ENCODE measurements around the gene IL12RB1. TPM values are rescaled to one million over a fixed set of nuclear protein-coding genes. Genes with fewer than 3 reads are reported as not detected.
"Not testable (repeated sequence)": the region's sequence is repeated elsewhere in the genome, so short reads cannot be mapped to it uniquely, and the experiment has no call there.

IL12RB1 gene
- total and polyA plus RNA-seq, 4 experiments from 2014 or later, result 35.0 to 55.1 (median 40.7) TPM

DNA sequence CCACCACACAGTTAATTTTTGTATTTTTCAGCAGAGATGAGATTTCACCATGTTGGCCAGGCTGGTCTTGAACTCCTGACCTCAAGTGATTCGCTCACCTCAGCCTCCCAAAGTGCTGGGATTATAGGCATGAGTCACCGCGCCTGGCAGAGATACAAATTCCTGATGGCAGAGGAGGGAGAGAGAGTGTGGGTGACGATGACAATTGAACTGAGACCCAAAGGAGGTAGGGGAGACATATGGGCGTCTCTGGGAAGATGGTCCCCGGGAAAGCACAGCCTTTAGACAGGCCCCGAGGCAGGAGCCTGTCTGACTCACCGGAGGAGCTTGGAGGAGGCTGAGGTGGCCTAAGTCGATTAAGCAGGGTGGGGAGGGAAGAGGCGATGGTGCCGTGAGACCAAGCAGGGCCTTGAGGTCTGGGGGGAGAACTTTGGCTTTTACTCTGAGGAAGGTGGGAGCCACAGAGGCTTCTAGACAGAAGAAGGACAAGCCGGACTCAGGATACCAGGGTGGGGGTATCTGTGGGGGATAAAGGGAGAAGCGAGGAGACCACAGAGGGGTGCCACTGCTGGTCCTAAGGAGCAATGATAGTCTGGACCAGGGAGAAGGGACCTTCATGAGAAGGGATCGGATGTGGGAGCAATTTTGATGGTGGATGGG, 40.5 kb downstream of the IL12RB1 start:
- DNase-seq, result no peak
- H3K36me3 Mint-ChIP-seq, result no peaks in the 10 kb centered on the region
- Histone ChIP-seq H3K4me1 (ENCODE audit: insufficient read depth, low read length) (peaks cover 29% of the 10 kb centered on the region), H3K27ac (ENCODE audit: low read depth, low read length) (no peak overlapping the region), H3K4me3 (ENCODE audit: low read length in 2 of 2) (no peak overlapping the region), H3K27me3 (ENCODE audit: insufficient read depth, low read length) (no peaks in the 10 kb centered on the region), H3K9me3 (ENCODE audit: control insufficient read depth in 1 of 2, low read length in 2 of 2) (no peaks in the 10 kb centered on the region), H3K36me3 (ENCODE audit: insufficient read depth, low read length) (no peaks in the 10 kb centered on the region)
- no peaks in the 10 kb centered on the region for H3K27me3 Mint-ChIP-seq
- ChIA-PET POLR2A (ENCODE audit: partially characterized antibody) (interaction anchor here (2.0 to 3.7 kb wide), 5 partner anchors 10 to 45 kb away, joined by 5 to 69 read pairs (median 21); partner anchors contain the start of gene ARRDC2), CTCF (ENCODE audit: partially characterized antibody) (interaction anchor here (1.7 to 3.8 kb wide), 3 partner anchors 10 to 39 kb away, joined by 6 to 29 read pairs (median 27); partner anchors contain the start of gene ARRDC2)
- peak overlapping the region in 2 of 8 donors; percentile 35 to 89 for H3K4me3 Mint-ChIP-seq
- peaks cover 27 to 62% (median 43%) of the 10 kb centered on the region in 4 donors for H3K4me1 Mint-ChIP-seq
- intact Hi-C loops (cut with micrococcal nuclease), result no loop called here
- H3K9me3 Mint-ChIP-seq, result peaks cover 0 to 1% (median 0%) of the 10 kb centered on the region in 8 donors
- H3K27ac Mint-ChIP-seq, result peak overlapping the region; percentile 50 to 98 (median 92)

DNA sequence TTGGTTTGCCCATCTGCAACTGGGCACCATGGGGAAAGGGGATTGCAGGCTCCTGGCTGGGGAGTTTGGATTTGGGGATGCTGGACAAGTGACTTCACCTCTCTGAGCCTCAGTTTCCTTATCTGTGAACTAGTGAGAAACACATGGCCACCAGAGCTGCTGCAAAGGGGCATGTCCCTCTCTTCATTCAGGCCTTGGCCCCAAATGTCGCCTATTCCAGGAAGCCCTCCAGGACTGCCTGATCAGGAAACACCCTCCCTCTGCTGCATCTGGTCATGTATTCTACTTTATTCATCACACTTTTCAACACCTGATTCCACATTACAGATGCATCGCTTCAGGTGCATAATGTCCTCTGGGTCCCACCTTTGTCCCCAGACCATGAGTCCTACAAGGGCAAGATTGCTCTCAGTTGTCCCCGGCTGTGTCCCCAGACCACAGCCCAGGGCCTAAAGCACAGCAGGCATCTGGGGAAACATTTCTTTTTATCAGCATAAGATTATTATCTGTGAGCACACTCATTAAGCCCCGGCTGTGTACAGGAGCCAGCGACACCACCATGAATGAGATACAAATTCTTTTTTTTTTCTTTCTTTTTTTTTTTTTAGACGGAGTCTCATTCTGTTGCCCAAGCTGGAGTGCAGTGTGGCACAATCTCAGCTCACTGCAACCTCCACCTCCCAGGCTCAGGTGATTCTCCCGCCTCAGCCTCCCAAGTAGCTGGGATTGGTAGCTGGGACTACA, 41.3 kb downstream of the IL12RB1 start:
- POLR2A ChIA-PET (ENCODE audit: partially characterized antibody), result interaction anchor here (0.6 to 6.0 kb wide), 22 partner anchors 9 to 270 kb away, joined by 3 to 85 read pairs (median 5); partner anchors contain the start of genes ARRDC2, CCDC124, IL12RB1 and MPV17L2
- Histone ChIP-seq H3K9me3 (ENCODE audit: control insufficient read depth in 1 of 2, low read length in 2 of 2) (no peaks in the 10 kb centered on the region), H3K4me3 (ENCODE audit: low read length in 2 of 2) (peak overlapping the region; percentile 7 to 8), H3K27me3 (ENCODE audit: insufficient read depth, low read length) (no peaks in the 10 kb centered on the region), H3K4me1 (ENCODE audit: insufficient read depth, low read length) (peaks cover 29% of the 10 kb centered on the region), H3K36me3 (ENCODE audit: insufficient read depth, low read length) (no peaks in the 10 kb centered on the region), H3K27ac (ENCODE audit: low read depth, low read length) (peak overlapping the region; percentile 61)
- intact Hi-C loops (cut with micrococcal nuclease), result loop anchor here (1.0 to 2.0 kb wide), 3 partner anchors 13 to 38 kb away; no protein-coding TSS in a partner anchor
- CTCF ChIA-PET (ENCODE audit: partially characterized antibody), result interaction anchor here (0.9 to 3.8 kb wide), 14 partner anchors 10 to 107 kb away, joined by 3 to 29 read pairs (median 5); partner anchors contain the start of gene ARRDC2
- Mint-ChIP-seq H3K27ac (peak overlapping the region; percentile 92 to 99 (median 97)), H3K9me3 (peaks cover 0 to 1% (median 0%) of the 10 kb centered on the region in 8 donors), H3K27me3 (no peaks in the 10 kb centered on the region), H3K4me1 (peaks cover 26 to 56% (median 40%) of the 10 kb centered on the region in 4 donors), H3K4me3 (peak overlapping the region; percentile 83 to 93 (median 89)), H3K36me3 (no peaks in the 10 kb centered on the region)
- DNase-seq, result no peak

DNA sequence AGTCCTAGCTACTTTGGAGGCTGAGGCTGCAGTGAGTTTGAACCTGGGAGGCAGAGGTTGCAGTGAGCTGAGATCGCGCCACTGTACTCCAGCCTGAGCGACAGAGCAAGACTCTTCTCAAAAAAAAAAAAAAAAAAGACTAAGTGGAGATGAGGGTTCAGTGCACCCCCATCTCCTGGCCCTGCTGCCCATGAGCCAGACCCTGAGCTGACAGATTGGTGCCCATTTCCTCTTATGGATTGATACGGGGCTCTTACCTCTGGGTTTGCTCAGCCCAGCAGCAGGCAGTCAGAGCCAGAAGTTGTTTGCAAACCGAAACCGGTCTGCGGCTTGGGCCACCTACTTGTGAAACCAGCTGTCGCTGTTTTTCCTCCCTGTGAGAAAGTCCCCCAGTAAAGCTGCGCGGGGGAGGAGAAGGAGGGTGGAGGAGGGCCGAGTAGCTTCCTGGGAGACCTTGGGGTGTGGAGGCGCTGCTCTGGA, 41.9 kb downstream of the IL12RB1 start:
- POLR2A ChIA-PET (ENCODE audit: partially characterized antibody), result interaction anchor here (0.6 to 6.0 kb wide), 25 partner anchors 9 to 270 kb away, joined by 3 to 85 read pairs (median 5); partner anchors contain the start of genes ARRDC2, CCDC124, IL12RB1 and JUND
- peak overlapping the region; percentile 83 to 93 (median 89) for H3K4me3 Mint-ChIP-seq
- H3K27ac Mint-ChIP-seq, result peak overlapping the region; percentile 92 to 99 (median 97)
- no peaks in the 10 kb centered on the region for H3K36me3 Mint-ChIP-seq
- intact Hi-C loops (cut with micrococcal nuclease), result loop anchor here (1.0 to 2.0 kb wide), 3 partner anchors 13 to 38 kb away; no protein-coding TSS in a partner anchor
- no peaks in the 10 kb centered on the region for H3K27me3 ChIP-seq (ENCODE audit: insufficient read depth, low read length)
- H3K4me3 ChIP-seq (ENCODE audit: low read length in 2 of 2), result peak overlapping the region; percentile 7 to 8
- H3K9me3 ChIP-seq (ENCODE audit: control insufficient read depth in 1 of 2, low read length in 2 of 2), result no peaks in the 10 kb centered on the region
- H3K4me1 ChIP-seq (ENCODE audit: insufficient read depth, low read length), result peaks cover 29% of the 10 kb centered on the region
- peaks cover 21 to 50% (median 34%) of the 10 kb centered on the region in 4 donors for H3K4me1 Mint-ChIP-seq
- H3K9me3 Mint-ChIP-seq, result peaks cover 0 to 1% (median 0%) of the 10 kb centered on the region in 8 donors
- DNase-seq, result peak; percentile 77 to 92 (median 79)
- H3K27me3 Mint-ChIP-seq, result no peaks in the 10 kb centered on the region
- H3K36me3 ChIP-seq (ENCODE audit: insufficient read depth, low read length), result no peaks in the 10 kb centered on the region
- H3K27ac ChIP-seq (ENCODE audit: low read depth, low read length), result peak overlapping the region; percentile 61
- CTCF ChIA-PET (ENCODE audit: partially characterized antibody), result interaction anchor here (0.7 to 3.8 kb wide), 16 partner anchors 11 to 168 kb away, joined by 3 to 29 read pairs (median 4); partner anchors contain the start of genes ARRDC2 and RAB3A

DNA sequence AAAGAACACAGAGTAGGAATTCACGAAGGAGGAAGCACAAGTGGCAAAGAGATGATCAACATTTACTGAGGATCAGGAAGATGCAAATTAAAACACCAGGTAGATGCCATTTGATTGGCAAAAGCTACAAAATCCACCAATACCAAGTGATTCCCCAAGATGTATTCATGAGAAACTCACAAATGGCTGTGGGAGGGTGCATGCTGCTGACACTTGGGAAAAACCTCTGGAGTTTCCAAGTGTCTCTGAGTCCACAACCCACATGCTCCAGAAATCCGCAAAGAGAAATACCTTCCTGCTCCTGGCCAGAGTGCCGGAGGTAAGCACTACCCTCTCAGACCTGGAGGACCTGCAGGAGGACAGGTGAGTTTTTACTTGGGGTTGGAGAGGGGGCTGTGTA, 43.1 kb downstream of the IL12RB1 start:
- Histone ChIP-seq H3K27me3 (ENCODE audit: insufficient read depth, low read length) (no peaks in the 10 kb centered on the region), H3K27ac (ENCODE audit: low read depth, low read length) (peak overlapping the region; percentile 61), H3K4me1 (ENCODE audit: insufficient read depth, low read length) (peaks cover 29% of the 10 kb centered on the region), H3K4me3 (ENCODE audit: low read length in 2 of 2) (no peak overlapping the region), H3K9me3 (ENCODE audit: control insufficient read depth in 1 of 2, low read length in 2 of 2) (no peaks in the 10 kb centered on the region), H3K36me3 (ENCODE audit: insufficient read depth, low read length) (no peaks in the 10 kb centered on the region)
- H3K4me1 Mint-ChIP-seq, result peaks cover 21 to 45% (median 32%) of the 10 kb centered on the region in 4 donors
- DNase-seq, result no peak
- H3K36me3 Mint-ChIP-seq, result no peaks in the 10 kb centered on the region
- POLR2A ChIA-PET (ENCODE audit: partially characterized antibody), result interaction anchor here (1.4 to 6.0 kb wide), 10 partner anchors 12 to 238 kb away, joined by 3 to 85 read pairs (median 14); partner anchors contain the start of genes ARRDC2, IL12RB1 and JUND
- no peaks in the 10 kb centered on the region for H3K9me3 Mint-ChIP-seq
- CTCF ChIA-PET (ENCODE audit: partially characterized antibody), result interaction anchor here (1.3 to 3.8 kb wide), 7 partner anchors 12 to 106 kb away, joined by 3 to 29 read pairs (median 5); partner anchors contain the start of gene ARRDC2
- H3K27me3 Mint-ChIP-seq, result no peaks in the 10 kb centered on the region
- intact Hi-C loops (cut with micrococcal nuclease), result loop anchor here (2.0 kb wide), 1 partner anchor 21 kb away; no protein-coding TSS in a partner anchor
- peak overlapping the region; percentile 73 to 99 (median 96) for H3K27ac Mint-ChIP-seq
- H3K4me3 Mint-ChIP-seq, result peak overlapping the region; percentile 13 to 89 (median 83)

DNA sequence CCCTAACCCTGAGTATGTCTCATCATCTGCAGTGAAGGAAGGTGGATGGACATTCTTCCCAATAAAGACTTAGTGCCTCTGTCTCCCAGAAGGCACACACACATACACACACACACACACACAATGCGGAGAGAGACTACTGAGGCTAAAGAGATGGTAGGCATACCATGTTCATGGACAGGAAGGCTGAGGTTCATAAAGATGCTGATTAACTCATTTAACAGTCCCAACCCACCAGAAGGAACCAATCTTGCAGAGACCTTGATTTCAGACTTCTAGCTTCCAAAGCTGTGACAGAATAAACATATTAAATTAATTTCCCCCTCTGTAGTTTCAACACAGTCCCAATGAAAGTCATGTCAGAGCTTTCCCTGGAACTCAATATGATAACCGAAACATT, 45.7 kb downstream of the IL12RB1 start:
- H3K9me3 ChIP-seq (ENCODE audit: control insufficient read depth in 1 of 2, low read length in 2 of 2), result no peaks in the 10 kb centered on the region
- H3K27me3 ChIP-seq (ENCODE audit: insufficient read depth, low read length), result no peaks in the 10 kb centered on the region
- Mint-ChIP-seq H3K27me3 (no peaks in the 10 kb centered on the region), H3K4me1 (peaks cover 16 to 33% (median 25%) of the 10 kb centered on the region in 4 donors), H3K9me3 (no peaks in the 10 kb centered on the region), H3K36me3 (no peaks in the 10 kb centered on the region), H3K27ac (peak overlapping the region in 3 of 7 donors; percentile 4 to 35 (median 17)), H3K4me3 (no peak overlapping the region)
- no peak overlapping the region for H3K27ac ChIP-seq (ENCODE audit: low read depth, low read length)
- no peaks in the 10 kb centered on the region for H3K36me3 ChIP-seq (ENCODE audit: insufficient read depth, low read length)
- no peak for DNase-seq
- ChIA-PET POLR2A (ENCODE audit: partially characterized antibody) (interaction anchor here (1.0 to 6.0 kb wide), 2 partner anchors 17 to 27 kb away, joined by 3 to 85 read pairs; no protein-coding TSS in a partner anchor), CTCF (ENCODE audit: partially characterized antibody) (interaction anchor here (0.6 kb wide), 1 partner anchor 63 kb away, joined by 3 read pairs; no protein-coding TSS in a partner anchor)
- peaks cover 24% of the 10 kb centered on the region for H3K4me1 ChIP-seq (ENCODE audit: insufficient read depth, low read length)
- intact Hi-C loops (cut with micrococcal nuclease), result no loop called here
- H3K4me3 ChIP-seq (ENCODE audit: low read length in 2 of 2), result no peak overlapping the region

DNA sequence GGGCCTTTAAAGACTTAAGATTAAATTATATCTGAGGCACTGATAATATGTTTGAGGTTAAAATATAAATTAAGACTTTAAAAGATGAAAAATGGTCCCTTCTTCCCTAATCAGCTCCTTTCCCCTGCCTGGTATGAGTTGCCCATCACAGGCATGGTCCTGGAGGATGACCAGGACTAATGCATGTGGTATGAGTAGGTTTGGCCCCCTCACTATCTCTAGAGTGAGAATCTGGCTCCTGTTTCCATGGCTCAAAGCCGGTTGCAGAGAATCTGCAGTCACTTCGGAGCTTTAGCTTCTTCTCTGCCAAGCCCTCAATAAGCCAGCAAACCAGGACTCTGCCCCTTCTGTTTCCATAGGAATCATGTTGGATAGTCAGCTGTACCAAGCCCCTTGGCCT, 54.6 kb downstream of the IL12RB1 start:
- CTCF ChIA-PET (ENCODE audit: partially characterized antibody), result interaction anchor here (1.7 kb wide), 1 partner anchor 13 kb away, joined by 5 read pairs; no protein-coding TSS in a partner anchor
- H3K36me3 ChIP-seq (ENCODE audit: insufficient read depth, low read length); H3K9me3 Mint-ChIP-seq; H3K9me3 ChIP-seq (ENCODE audit: control insufficient read depth in 1 of 2, low read length in 2 of 2); H3K36me3 Mint-ChIP-seq; H3K27ac ChIP-seq (ENCODE audit: low read depth, low read length); H3K27me3 ChIP-seq (ENCODE audit: insufficient read depth, low read length); DNase-seq; intact Hi-C loops (cut with micrococcal nuclease); H3K4me1 ChIP-seq (ENCODE audit: insufficient read depth, low read length); H3K4me3 Mint-ChIP-seq; H3K4me3 ChIP-seq (ENCODE audit: low read length in 2 of 2); H3K27me3 Mint-ChIP-seq: not testable (repeated sequence)
- peaks cover 5 to 16% (median 9%) of the 10 kb centered on the region in 4 donors for H3K4me1 Mint-ChIP-seq
- peak overlapping the region in 3 of 7 donors; percentile 19 to 61 (median 35) for H3K27ac Mint-ChIP-seq
- POLR2A ChIA-PET (ENCODE audit: partially characterized antibody), result interaction anchor here (0.8 to 1.3 kb wide), 4 partner anchors 13 to 31 kb away, joined by 3 to 5 read pairs (median 4); no protein-coding TSS in a partner anchor
